SK-N-SH (cell line): ENCODE measurements around the gene SNX5.

Source experiments
- CTCF ChIP-seq: fragments of 200-600 bp; sonication (generic); IDR thresholded peaks from 2 replicates; pipeline ENCODE4 v1.6.1; 2017; ENCODE audit warnings: antibody characterized with exemption, mild to moderate bottlenecking, moderate library complexity
- EP300 ChIP-seq, 2 experiments: IDR thresholded peaks; 2 replicates each; pipeline versions ENCODE4 v1.4.0 to v1.6.1; 2012; ENCODE audit warnings: borderline replicate concordance in 1 of 2, low read depth in 1 of 2, low read length in 1 of 2
- GATA2 ChIP-seq: sonication (generic); formaldehyde crosslinking; IDR thresholded peaks from 2 replicates; pipeline ENCODE4 v1.5.0; 2020; ENCODE audit warnings: mild to moderate bottlenecking, missing genetic modification reagents
- MAX ChIP-seq: IDR thresholded peaks from 2 replicates; pipeline ENCODE4 v1.4.0; 2012; ENCODE audit warnings: low read depth
- MXI1 ChIP-seq: IDR thresholded peaks from 2 replicates; pipeline ENCODE4 v1.6.1; 2012; ENCODE audit warnings: mild to moderate bottlenecking, low read depth, low read length, improper control_type of control experiment
- POLR2AphosphoS5 ChIP-seq: IDR thresholded peaks from 2 replicates; pipeline ENCODE4 v1.6.1; 2012; ENCODE audit warnings: low read depth, low read length
- RFX5 ChIP-seq: IDR thresholded peaks from 2 replicates; pipeline ENCODE4 v1.6.1; 2012; ENCODE audit warnings: mild to moderate bottlenecking, improper control_type of control experiment, low read length
- RXRA ChIP-seq: IDR thresholded peaks from 2 replicates; pipeline ENCODE4 v1.4.0; 2012; ENCODE audit warnings: low read depth, mild to moderate bottlenecking, borderline replicate concordance
- TAF1 ChIP-seq: IDR thresholded peaks from 2 replicates; pipeline ENCODE4 v1.6.1; 2012; ENCODE audit warnings: low read depth, mild to moderate bottlenecking, low read length, moderate library complexity, borderline replicate concordance

GRCh38 chr20:17921774-17922173 is 46.8 kb downstream of the SNX5 start:
- TF ChIP-seq EP300 (IDR thresholded peaks at IDR 0.05; ENCODE audit: borderline replicate concordance in 1 of 2, low read depth in 1 of 2, low read length in 1 of 2), result no peak
- TF ChIP-seq CTCF, result no peak
- no peak for TF ChIP-seq RFX5
- TF ChIP-seq POLR2AphosphoS5, result no peak
- TF ChIP-seq RXRA, result no peak
- no peak for TF ChIP-seq GATA2 (CRISPR knock-in tag)
- TF ChIP-seq TAF1, result no peak
- TF ChIP-seq MAX, result no peak
- no peak for TF ChIP-seq MXI1
